ENCODE results near the gene DIAPH1.

GRCh38 chr5:141617128-141617527 is 1.7 kb downstream of the DIAPH1 start:
- TF ChIP-seq, protein P1, sequence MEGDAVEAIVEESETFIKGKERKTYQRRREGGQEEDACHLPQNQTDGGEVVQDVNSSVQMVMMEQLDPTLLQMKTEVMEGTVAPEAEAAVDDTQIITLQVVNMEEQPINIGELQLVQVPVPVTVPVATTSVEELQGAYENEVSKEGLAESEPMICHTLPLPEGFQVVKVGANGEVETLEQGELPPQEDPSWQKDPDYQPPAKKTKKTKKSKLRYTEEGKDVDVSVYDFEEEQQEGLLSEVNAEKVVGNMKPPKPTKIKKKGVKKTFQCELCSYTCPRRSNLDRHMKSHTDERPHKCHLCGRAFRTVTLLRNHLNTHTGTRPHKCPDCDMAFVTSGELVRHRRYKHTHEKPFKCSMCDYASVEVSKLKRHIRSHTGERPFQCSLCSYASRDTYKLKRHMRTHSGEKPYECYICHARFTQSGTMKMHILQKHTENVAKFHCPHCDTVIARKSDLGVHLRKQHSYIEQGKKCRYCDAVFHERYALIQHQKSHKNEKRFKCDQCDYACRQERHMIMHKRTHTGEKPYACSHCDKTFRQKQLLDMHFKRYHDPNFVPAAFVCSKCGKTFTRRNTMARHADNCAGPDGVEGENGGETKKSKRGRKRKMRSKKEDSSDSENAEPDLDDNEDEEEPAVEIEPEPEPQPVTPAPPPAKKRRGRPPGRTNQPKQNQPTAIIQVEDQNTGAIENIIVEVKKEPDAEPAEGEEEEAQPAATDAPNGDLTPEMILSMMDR (IDR thresholded peaks at IDR 0.05), result no peak
- no peak for TF ChIP-seq POLR2A (IDR thresholded peaks at IDR 0.05)
